ENCODE data around the gene TBCD. TPM values are rescaled to one million over a fixed set of nuclear protein-coding genes. Genes with fewer than 3 reads are reported as not detected.

The TBCD gene
- polyA plus RNA-seq, 2 of the 4 experiments (the other 2 are of a cell fraction): 33.5 to 49.1 TPM

DNA sequence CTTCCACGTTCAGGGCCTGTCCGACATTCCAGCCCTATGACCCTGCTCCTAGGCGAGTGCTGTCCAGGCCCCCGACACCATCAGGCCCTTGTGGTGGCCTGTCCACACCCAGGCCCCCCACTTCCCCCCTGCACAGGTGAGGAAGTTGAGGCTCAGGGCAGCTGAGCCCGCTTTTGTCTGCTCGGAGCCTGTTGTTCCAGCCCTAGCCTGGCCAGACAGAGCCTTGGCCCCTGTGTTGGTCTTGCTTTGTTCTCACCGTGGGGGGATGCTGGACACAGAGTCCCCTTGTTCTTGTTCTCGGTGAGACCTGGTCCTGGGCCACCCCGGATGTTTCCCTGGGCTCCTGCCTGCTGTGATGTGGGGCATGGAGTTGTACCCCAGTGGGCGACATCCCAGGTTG is 140.0 kb downstream of the TBCD start:
- TF ChIP-seq ZC3H11A (IDR thresholded peaks at IDR 0.05) (no peak), HES2 (IDR thresholded peaks at IDR 0.05) (no peak), BHLHE40 (IDR thresholded peaks at IDR 0.05; ENCODE audit: low read depth, low read length) (no peak), REST (IDR thresholded peaks at IDR 0.05) (no peak), JUNB (IDR thresholded peaks at IDR 0.05) (no peak), MAZ (IDR thresholded peaks at IDR 0.05; ENCODE audit: borderline replicate concordance, low read depth, low read length) (no peak), NFE2L2 (conservative IDR thresholded peaks at IDR 0.05; ENCODE audit: low read length) (no peak), ZSCAN20 (CRISPR knock-in tag; IDR thresholded peaks at IDR 0.05) (no peak), TFCP2L1 (CRISPR knock-in tag; IDR thresholded peaks at IDR 0.05) (no peak), ZNF302 (CRISPR knock-in tag; IDR thresholded peaks at IDR 0.05) (no peak)
- TF ChIP-seq, protein P1, sequence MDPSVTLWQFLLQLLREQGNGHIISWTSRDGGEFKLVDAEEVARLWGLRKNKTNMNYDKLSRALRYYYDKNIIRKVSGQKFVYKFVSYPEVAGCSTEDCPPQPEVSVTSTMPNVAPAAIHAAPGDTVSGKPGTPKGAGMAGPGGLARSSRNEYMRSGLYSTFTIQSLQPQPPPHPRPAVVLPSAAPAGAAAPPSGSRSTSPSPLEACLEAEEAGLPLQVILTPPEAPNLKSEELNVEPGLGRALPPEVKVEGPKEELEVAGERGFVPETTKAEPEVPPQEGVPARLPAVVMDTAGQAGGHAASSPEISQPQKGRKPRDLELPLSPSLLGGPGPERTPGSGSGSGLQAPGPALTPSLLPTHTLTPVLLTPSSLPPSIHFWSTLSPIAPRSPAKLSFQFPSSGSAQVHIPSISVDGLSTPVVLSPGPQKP (IDR thresholded peaks at IDR 0.05; ENCODE audit: low read depth, low read length): no peak
- DNase-seq (ENCODE audit: low read depth in 1 of 2, low spot score in 1 of 2) (no peak), ATAC-seq (no peak), FAIRE-seq (no peak)
- POLR2A ChIA-PET: no interaction called here
- no peak overlapping the region for H3K4me3 ChIP-seq
- no peak overlapping the region for H3K4me2 ChIP-seq
- no peak overlapping the region for H3K27ac ChIP-seq
- WGBS (ENCODE audit: missing lambda C conversion rate): 93% methylated on average over 10 of the region's 10 CpGs
- H3K4me1 ChIP-seq: no peaks in the 10 kb centered on the region
- H3K9me3 ChIP-seq: no peaks in the 10 kb centered on the region
- CTCF ChIA-PET: interaction anchor here (1.3 kb wide), 1 partner anchor 48 kb away, joined by 4 read pairs; no protein-coding TSS in a partner anchor

DNA sequence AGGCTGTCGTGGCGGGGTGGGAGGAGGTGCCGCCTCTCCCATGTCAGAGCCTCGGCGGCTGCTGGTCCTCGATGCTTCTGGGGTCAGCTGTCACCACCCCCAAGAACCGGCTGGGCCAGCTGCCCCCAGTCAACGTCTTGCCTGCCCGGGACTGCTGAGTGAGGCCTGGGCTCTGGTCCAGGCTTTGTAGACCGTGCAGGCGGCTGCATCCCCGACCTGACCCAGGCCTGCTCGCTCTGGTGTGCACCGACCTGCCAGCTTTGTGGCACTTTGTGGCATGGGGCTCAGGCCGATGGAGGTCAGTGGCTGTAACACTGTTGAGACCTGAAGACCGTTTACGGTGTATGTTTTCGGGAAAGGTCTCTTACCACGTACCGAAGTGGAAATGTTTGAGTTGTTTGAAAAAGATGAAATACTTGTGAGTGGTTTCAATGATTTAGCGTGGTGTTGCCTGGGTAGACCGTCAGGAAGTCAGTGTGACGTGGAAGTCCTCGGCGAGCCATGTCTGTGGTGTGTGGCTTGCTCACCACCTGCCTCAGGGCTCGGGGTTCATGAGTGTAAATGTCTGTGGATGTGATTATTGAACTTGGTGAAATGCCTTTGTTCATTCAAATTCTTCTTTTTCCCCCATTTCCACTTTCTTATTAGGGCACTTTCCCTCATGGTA is 141.2 kb downstream of the TBCD start:
- Histone ChIP-seq H3K4me2 (no peak overlapping the region), H3K4me1 (no peaks in the 10 kb centered on the region), H3K4me3 (no peak overlapping the region), H3K27ac (no peak overlapping the region), H3K9me3 (no peaks in the 10 kb centered on the region)
- POLR2A ChIA-PET: no interaction called here
- CTCF ChIA-PET: interaction anchor here (0.6 to 1.3 kb wide), 3 partner anchors 40 to 113 kb away, joined by 3 to 4 read pairs (median 3); no protein-coding TSS in a partner anchor
- no peak for TF ChIP-seq REST (IDR thresholded peaks at IDR 0.05)
- no peak for TF ChIP-seq CEBPB (IDR thresholded peaks at IDR 0.05)
- 92% methylated on average over 21 of the region's 26 CpGs for WGBS (ENCODE audit: missing lambda C conversion rate)
- no peak for FAIRE-seq
- no peak for ATAC-seq
- no peak for DNase-seq (ENCODE audit: low read depth in 1 of 2, low spot score in 1 of 2)

DNA sequence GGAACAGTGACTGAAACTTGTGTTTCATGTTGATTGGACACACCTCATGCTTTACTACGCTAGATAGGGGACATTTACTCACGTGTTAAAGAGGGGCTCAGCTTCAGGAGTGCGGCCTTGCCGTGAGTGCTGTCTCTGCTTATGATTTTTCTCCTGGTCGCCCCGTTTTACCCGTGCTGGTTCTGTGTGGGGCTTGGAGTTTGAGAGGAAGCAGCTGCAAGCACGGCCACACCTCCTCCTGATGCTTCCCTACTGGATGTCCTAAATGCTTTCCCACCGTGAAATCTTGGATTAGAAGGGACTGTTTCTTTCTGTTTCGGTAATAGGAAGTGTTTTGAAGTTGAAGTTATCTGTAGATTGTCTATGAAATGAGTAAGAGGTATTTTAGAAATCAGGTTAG is 141.9 kb downstream of the TBCD start:
- CTCF ChIA-PET: interaction anchor here (0.8 kb wide), 1 partner anchor 114 kb away, joined by 3 read pairs; no protein-coding TSS in a partner anchor
- H3K4me3 ChIP-seq: no peak overlapping the region
- H3K9me3 ChIP-seq: no peaks in the 10 kb centered on the region
- no peaks in the 10 kb centered on the region for H3K4me1 ChIP-seq
- WGBS (ENCODE audit: missing lambda C conversion rate): 89% methylated on average over 10 of the region's 10 CpGs
- H3K27ac ChIP-seq: no peak overlapping the region
- no peak for TF ChIP-seq BHLHE40 (IDR thresholded peaks at IDR 0.05; ENCODE audit: low read depth, low read length)
- TF ChIP-seq FOXS1 (CRISPR knock-in tag; IDR thresholded peaks at IDR 0.05): no peak
- TF ChIP-seq PHF8 (IDR thresholded peaks at IDR 0.05; ENCODE audit: borderline replicate concordance, low read depth): no peak
- TF ChIP-seq HDAC2 (IDR thresholded peaks at IDR 0.05): no peak
- ATAC-seq (no peak), DNase-seq (ENCODE audit: low read depth in 1 of 2, low spot score in 1 of 2) (no peak), FAIRE-seq (no peak)
- H3K4me2 ChIP-seq: no peak overlapping the region
- POLR2A ChIA-PET: no interaction called here
